ENCODE results near the gene LYVE1.

Gene LYVE1

DNA sequence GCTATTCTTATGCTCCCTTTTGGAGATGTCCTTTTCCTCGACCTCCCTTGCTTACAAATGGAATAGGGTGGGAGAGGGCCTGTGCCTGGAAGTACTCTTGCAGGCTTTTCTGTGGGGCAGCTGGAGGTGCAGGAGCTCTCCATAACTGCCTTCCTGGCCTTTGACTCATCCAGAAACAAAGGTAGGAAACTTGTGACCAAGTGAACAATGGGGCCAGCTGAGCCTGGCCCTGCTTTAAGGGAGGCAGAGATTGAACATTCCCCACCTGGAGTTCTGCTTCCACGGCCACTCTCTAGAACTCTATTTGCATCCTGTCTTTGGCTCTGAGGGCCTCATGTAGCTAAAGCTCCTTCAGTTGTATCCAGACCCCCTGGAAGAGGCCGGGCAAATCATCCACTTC is 5.1 kb upstream of the LYVE1 start:
- DNase-seq (ENCODE audit: extremely low read depth, low read depth) = no peak
- H3K4me3 ChIP-seq (replicated peaks; ENCODE audit: low read depth, low read length) = no peak overlapping the region
- TF ChIP-seq, protein P1, sequence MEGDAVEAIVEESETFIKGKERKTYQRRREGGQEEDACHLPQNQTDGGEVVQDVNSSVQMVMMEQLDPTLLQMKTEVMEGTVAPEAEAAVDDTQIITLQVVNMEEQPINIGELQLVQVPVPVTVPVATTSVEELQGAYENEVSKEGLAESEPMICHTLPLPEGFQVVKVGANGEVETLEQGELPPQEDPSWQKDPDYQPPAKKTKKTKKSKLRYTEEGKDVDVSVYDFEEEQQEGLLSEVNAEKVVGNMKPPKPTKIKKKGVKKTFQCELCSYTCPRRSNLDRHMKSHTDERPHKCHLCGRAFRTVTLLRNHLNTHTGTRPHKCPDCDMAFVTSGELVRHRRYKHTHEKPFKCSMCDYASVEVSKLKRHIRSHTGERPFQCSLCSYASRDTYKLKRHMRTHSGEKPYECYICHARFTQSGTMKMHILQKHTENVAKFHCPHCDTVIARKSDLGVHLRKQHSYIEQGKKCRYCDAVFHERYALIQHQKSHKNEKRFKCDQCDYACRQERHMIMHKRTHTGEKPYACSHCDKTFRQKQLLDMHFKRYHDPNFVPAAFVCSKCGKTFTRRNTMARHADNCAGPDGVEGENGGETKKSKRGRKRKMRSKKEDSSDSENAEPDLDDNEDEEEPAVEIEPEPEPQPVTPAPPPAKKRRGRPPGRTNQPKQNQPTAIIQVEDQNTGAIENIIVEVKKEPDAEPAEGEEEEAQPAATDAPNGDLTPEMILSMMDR (IDR thresholded peaks at IDR 0.05; ENCODE audit: low read depth, low read length, missing control alignments) = no peak

DNA sequence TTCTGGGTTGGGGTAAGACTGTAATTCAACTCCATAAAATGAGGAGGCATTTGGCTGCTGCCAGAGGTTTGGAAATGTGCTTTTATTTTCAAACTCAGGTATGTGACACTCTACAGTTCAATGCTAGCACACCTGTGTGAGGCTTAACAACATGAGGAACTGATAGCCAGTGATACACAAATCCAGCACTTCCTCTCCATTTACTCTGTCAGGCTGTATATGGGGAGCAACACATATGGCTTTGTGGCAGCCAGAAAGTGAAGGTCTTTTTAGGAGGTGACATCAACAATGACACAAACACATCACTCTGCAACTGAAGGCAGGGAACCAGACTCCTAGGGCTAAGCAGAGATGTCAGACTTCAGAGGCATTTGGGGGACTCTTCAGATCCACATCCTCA is 4.6 kb upstream of the LYVE1 start:
- TF ChIP-seq, protein P1 (IDR thresholded peaks at IDR 0.05; ENCODE audit: low read depth, low read length, missing control alignments) = no peak
- no peak overlapping the region for H3K4me3 ChIP-seq (replicated peaks; ENCODE audit: low read depth, low read length)
- DNase-seq (ENCODE audit: extremely low read depth, low read depth) = no peak

DNA sequence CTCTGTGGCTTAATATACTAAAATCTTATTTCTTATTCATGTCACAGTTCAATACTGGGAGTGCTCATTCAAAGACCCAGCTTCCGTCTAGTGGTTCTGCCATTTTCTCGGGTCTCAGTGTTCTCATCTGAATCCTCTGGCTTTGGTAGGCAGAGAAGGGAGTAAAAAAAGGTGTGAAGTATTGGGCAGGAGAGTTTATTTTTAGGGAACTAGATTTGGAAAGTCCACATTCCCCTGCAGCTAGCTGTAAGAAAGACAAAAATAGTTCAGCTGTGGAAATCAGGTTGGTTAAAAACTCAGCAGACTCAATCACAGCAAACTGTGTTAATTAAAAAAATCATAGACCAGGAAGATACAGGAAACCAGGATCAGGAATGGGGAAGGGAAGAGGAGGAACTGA is 4.1 kb upstream of the LYVE1 start:
- DNase-seq (ENCODE audit: extremely low read depth, low read depth) = no peak
- TF ChIP-seq, protein P1 (IDR thresholded peaks at IDR 0.05; ENCODE audit: low read depth, low read length, missing control alignments) = no peak
- no peak overlapping the region for H3K4me3 ChIP-seq (replicated peaks; ENCODE audit: low read depth, low read length)

DNA sequence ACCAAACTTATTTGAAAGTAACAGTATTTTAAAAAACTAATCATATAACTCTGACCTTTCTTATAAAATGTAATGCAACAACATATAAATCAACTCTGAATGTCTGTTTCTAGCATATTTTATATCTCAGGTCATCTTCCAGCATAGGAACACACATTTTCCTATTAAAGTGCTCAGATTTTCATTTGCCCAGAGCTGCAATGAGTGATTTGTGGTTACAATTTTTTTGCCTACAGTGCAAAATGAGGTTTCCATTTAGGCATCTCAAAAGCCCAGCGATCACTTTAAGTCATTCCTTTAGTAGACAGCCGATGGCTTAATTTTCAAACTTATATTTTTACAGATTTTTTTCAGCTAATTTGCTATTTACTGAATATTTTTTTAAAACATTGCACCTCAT is 1.0 kb downstream of the LYVE1 start:
- TF ChIP-seq, protein P1 (IDR thresholded peaks at IDR 0.05; ENCODE audit: low read depth, low read length, missing control alignments) = no peak
- no peak overlapping the region for H3K4me3 ChIP-seq (replicated peaks; ENCODE audit: low read depth, low read length)
- no peak for DNase-seq (ENCODE audit: extremely low read depth, low read depth)

DNA sequence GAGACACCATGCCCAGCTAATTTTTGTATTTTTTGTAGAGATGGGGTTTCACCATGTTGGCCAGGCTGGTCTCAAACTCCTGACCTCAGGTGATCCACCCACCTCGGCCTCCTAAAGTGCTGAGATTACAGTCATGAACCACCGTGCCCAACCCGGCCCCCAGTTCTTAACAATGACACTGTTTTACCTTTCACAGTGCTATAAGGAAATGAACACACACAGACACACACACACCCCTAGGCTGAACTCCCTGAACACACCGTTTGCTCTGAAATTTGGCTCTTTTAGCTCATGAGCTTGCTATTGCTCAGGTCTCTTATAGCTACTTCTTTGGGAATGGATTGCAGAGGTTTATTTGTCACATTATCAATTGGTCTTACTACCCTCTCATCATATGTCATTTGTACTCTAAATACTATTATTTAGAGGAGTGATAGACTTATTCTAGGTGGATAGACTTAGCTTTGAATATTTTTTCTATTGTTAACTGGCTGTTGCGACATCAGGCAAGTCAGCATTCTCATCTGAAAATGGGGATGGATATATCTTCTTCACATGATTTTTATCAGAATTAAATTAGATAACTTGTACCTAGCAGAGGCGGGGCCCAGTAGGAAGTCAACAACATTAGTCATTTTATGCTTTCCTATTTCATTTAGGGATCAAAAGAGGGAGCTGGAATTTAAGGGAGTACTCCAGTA is 2.1 kb downstream of the LYVE1 start:
- TF ChIP-seq, protein P1 (IDR thresholded peaks at IDR 0.05; ENCODE audit: low read depth, low read length, missing control alignments) = no peak
- no peak overlapping the region for H3K4me3 ChIP-seq (replicated peaks; ENCODE audit: low read depth, low read length)
- DNase-seq (ENCODE audit: extremely low read depth, low read depth) = no peak

DNA sequence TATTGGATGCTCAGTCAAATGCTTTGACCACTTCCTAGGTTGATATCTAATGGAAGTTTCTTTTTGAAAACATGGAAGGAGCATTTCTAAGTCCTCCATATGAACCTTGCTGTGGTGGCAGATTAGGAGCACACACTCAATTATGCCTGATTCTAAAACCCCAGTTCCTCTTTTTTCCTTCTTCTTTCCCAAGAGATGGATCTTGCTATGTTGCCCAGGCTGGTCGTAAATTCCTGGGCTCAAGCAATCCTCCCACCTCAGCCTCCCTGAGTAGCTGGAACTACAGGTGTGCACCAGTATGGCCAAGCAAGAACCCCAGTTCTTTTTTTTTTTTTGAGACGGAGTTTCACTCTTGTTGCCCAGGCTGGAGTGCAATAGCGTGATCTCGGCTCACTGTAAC is 3.0 kb downstream of the LYVE1 start:
- H3K4me3 ChIP-seq (replicated peaks; ENCODE audit: low read depth, low read length) = no peak overlapping the region
- no peak for DNase-seq (ENCODE audit: extremely low read depth, low read depth)
- TF ChIP-seq, protein P1 (IDR thresholded peaks at IDR 0.05; ENCODE audit: low read depth, low read length, missing control alignments) = no peak

Measured in HFF-Myc (cell line).